Motor neuron (in vitro differentiated cells): ENCODE measurements around the gene ADAMTS9. TPM values are rescaled to one million over a fixed set of nuclear protein-coding genes. Genes with fewer than 3 reads are reported as not detected.

Experiments
- ATAC-seq, 8 experiments: fragments of 200-7000 bp; cut with Tn5 transposase; replicated peaks in 6 of 8; 2 replicates each; pipeline ENCODE4 v1.8.0; 2021; ENCODE audit warnings: mild to moderate bottlenecking in 8 of 8, moderate library complexity in 8 of 8
- H3K27ac ChIP-seq, 2 donors: fragments of 250-450 bp; sonication (Bioruptor Pico); 2 replicates each; pipeline ENCODE4 v1.9.0; 2021; ENCODE audit warnings: antibody characterized with exemption in 2 of 2, mild to moderate bottlenecking in 2 of 2, moderate library complexity in 1 of 2
- H3K4me1 ChIP-seq, 2 donors: fragments of 250-450 bp; sonication (Bioruptor Pico); replicated peaks in 1 of 2; 2 replicates each; pipeline ENCODE4 v1.6.1; 2021; ENCODE audit warnings: antibody characterized with exemption in 2 of 2, mild to moderate bottlenecking in 2 of 2, moderate library complexity in 1 of 2
- H3K4me3 ChIP-seq, 5 donors: fragments of 250-450 bp; sonication (Bioruptor Pico); 2 replicates each; pipeline ENCODE4 v1.9.0; 2021; ENCODE audit warnings: antibody characterized with exemption in 5 of 5, mild to moderate bottlenecking in 5 of 5, moderate library complexity in 4 of 5
- WGBS, 10 experiments: fragments of 450-650 bp; shearing (Covaris generic); methylation state at CpG; one replicate each; pipeline ENCODE4 v1.0.0; 2022; 5-methylcytosine and 5-hydroxymethylcytosine counted together
- in situ Hi-C, 9 experiments: fragments of 400-800 bp; cut with MboI; loops; one replicate each; pipeline ENCODE4 v1.15.0; 2021; ENCODE audit warnings: low sequenced_read_pairs in 9 of 9, low pct_unique_long_range_greater_than_20kb in 2 of 9; ENCODE audit not compliant: unreplicated experiment in 9 of 9
- total RNA-seq, 8 experiments: library from RNA; unstranded; fragments of 300-600 nt; gene quantifications; 2 replicates each; pipeline versions ENCODE4 v1.2.3 to v1.2.4, GENCODE V29; 2022

Gene ADAMTS9
- total RNA-seq, 8 experiments from 2014 or later, result 7.6 to 70.6 (median 10.7) TPM

DNA sequence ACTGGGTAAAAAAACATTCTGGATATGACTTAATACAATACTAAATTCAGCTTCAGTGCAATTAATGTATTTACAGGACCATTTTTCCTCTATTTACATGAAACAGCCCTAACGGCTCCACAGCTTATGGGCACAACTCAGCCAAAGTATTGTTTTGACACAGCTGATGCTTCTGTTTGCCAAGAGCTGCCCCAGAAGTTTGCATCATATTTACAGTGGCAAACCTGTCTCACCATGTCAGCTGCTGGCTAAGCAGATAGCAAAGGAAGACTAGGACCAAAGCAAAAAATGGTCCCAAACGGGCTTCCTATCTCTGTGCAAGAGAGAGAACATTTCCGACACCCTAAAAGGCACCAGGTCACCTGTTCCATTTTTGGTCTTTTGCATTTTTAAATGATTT lies 94.5 kb downstream of the ADAMTS9 start:
- 75 to 100% (median 100%) methylated on average over 1 to 3 of the region's 3 CpGs; no CpG with 5 or more reads in 5 of the 10 experiments for WGBS, 10 experiments
- H3K4me3 ChIP-seq, result no peak overlapping the region
- in situ Hi-C loops, result no loop called here
- H3K4me1 ChIP-seq, result peaks cover 8 to 17% of the 10 kb centered on the region in 2 donors
- ATAC-seq, result no peak
- H3K27ac ChIP-seq, result no peak overlapping the region

DNA sequence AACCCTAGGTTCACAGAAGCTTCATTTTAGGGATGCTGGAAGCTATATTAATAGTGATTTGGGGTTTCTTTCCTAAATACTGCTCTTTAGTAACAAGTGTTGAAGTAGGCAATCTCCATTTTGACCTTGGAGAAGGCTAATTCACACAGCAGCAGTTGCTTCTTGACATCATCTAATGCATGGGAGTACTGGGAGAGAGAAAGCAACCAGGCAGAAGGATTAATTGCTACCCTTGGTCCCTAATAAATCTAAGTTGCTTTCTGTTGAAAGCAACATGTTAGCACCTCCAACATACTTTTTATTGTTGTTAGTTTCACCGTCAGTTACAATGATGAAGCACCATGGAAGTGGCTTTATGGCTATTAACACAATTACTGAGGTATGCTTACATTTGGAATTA lies 96.2 kb downstream of the ADAMTS9 start:
- H3K27ac ChIP-seq, result no peak overlapping the region
- peak in 5 of 8 experiments; percentile 46 to 79 (median 63) for ATAC-seq
- in situ Hi-C loops, result no loop called here
- H3K4me3 ChIP-seq, result no peak overlapping the region
- 17 to 100% (median 79%) methylated on average over 1 of the region's 1 CpG; no CpG with 5 or more reads in 4 of the 10 experiments for WGBS, 10 experiments
- peaks cover 13 to 17% of the 10 kb centered on the region in 2 donors for H3K4me1 ChIP-seq

DNA sequence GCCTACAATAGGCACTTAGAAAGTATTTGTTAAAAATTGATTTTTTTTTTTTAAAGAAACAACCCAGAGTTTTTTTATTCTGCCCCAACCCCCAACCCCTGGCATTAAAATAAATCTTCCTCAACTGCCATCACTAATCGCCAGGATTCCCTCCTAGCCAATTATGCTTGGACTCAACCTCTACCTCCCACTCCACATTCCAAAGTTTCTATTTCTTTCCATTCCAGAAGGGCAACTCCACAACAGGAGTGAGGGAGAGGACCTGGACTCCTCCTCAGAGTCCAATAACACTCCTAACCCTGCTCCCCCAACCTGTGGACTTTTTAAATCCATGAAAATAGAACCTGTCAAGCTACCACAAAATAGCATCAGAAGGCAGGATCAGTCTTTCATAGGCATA lies 99.4 kb downstream of the ADAMTS9 start:
- Histone ChIP-seq H3K4me1 (peaks cover 13 to 17% of the 10 kb centered on the region in 2 donors), H3K27ac (no peak overlapping the region), H3K4me3 (no peak overlapping the region)
- in situ Hi-C loops, result no loop called here
- 25 to 100% (median 67%) methylated on average over 1 of the region's 1 CpG; no CpG with 5 or more reads in 2 of the 10 experiments for WGBS, 10 experiments
- ATAC-seq, result no peak

- no peak overlapping the region for H3K4me3 ChIP-seq
- H3K27ac ChIP-seq, result no peak overlapping the region
Observed at GRCh38 chr3:64586952-64587351, 100.8 kb downstream of the ADAMTS9 start.

DNA sequence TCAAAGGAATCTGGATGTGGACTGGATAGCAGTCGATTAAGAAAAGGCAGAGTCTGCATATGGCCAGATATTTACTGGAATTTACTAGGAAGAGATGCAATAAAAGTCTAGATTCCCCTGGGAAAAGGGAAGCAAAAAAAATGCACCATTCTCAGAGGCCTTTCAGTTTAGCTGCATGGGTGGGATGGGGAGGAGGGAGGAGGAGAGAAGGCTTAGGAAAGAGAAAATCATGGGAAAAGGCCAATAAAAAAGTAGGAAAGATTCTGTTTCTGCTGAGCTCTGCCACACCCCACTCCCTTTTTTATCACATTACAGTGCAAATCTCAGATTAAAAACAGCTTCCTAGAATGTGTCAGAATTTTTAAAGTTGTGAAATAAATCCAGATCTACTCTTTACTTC lies 103.6 kb downstream of the ADAMTS9 start:
- in situ Hi-C loops, result no loop called here
- 0 to 100% (median 71%) methylated on average over 1 of the region's 1 CpG for WGBS, 10 experiments
- H3K27ac ChIP-seq, result no peak overlapping the region
- no peak overlapping the region for H3K4me3 ChIP-seq
- H3K4me1 ChIP-seq, result peaks cover 0 to 5% of the 10 kb centered on the region in 2 donors
- peak in 2 of 8 experiments; percentile 11 to 59 for ATAC-seq

More at GRCh38 chr3:64586952-64587351, 100.8 kb downstream of the ADAMTS9 start:
- WGBS, 10 experiments, result 0 to 35% (median 26%) methylated on average over 1 to 4 of the region's 4 CpGs
- no peak for ATAC-seq
- H3K4me1 ChIP-seq, result peaks cover 12 to 13% of the 10 kb centered on the region in 2 donors
- in situ Hi-C loops, result no loop called here

DNA sequence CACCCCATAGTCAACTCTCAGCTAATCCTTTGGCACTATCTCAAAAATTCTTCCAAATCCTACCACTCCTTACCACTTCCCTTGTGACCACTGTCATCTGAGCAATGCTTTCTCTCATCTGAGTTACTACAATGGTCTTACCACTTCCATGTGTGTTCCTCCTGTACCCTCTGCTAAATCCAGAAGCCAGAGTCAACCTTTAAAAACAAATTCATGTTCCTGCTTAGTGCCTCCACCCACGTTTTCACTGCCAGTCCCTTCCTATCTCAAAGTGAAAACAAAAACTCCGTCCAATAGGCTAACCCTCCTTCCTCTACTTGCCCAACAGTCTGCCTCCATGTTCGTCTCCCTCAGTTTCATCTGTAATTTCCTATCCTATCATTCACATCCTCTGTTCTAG lies 109.0 kb downstream of the ADAMTS9 start:
- Histone ChIP-seq H3K4me1 (peaks cover 0 to 12% of the 10 kb centered on the region in 2 donors), H3K27ac (no peak overlapping the region), H3K4me3 (no peak overlapping the region)
- WGBS, 10 experiments, result 47 to 100% (median 97%) methylated on average over 1 to 3 of the region's 3 CpGs; no CpG with 5 or more reads in 1 of the 10 experiments
- in situ Hi-C loops, result no loop called here
- peak in 3 of 8 experiments; percentile 35 to 41 (median 40) for ATAC-seq

- Histone ChIP-seq H3K4me1 (peaks cover 0 to 12% of the 10 kb centered on the region in 2 donors), H3K27ac (no peak overlapping the region), H3K4me3 (no peak overlapping the region)
- ATAC-seq, result peak in 6 of 8 experiments; percentile 18 to 90 (median 74)
- WGBS, 10 experiments, result 14 to 82% (median 58%) methylated on average over 1 to 6 of the region's 7 CpGs; no CpG with 5 or more reads in 1 of the 10 experiments
- in situ Hi-C loops, result no loop called here
Observed at GRCh38 chr3:64578062-64578770, 109.6 kb downstream of the ADAMTS9 start.

DNA sequence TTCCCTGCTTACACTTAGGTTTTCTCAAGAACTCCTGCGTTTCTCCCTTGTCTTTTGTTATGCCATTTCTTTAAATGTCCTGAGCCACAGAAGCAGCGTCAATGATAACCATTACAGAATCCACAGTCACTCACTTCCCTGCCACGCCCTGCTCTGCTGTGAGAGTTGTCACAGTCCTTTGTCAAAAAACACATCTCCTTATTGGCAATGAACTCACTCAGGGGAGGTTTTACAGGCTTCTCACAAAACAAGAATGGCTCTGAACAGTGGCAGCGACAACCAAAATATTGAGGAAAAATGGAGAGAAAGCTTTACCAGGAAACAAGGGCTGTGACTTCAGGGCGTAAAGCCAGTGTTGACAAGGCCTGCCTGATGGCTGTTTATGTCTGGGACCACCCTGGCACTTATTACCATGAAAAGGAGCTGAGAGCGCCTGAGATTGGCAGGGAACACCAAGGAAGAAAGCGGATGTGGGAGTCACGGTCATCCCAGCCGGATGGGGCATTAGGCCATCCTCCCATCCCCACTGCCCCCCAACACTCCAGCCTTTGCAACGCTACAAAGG lies 111.5 kb downstream of the ADAMTS9 start:
- Histone ChIP-seq H3K4me1 (peaks cover 0 to 12% of the 10 kb centered on the region in 2 donors), H3K4me3 (no peak overlapping the region), H3K27ac (no peak overlapping the region)
- in situ Hi-C loops, result no loop called here
- WGBS, 10 experiments, result 52 to 91% (median 74%) methylated on average over 2 to 7 of the region's 10 CpGs; no CpG with 5 or more reads in 2 of the 10 experiments
- no peak for ATAC-seq

GRCh38 chr3:64575211-64575844 lies 112.5 kb downstream of the ADAMTS9 start:
- Histone ChIP-seq H3K4me3 (no peak overlapping the region), H3K4me1 (peaks cover 0 to 12% of the 10 kb centered on the region in 2 donors), H3K27ac (no peak overlapping the region)
- 77 to 80% methylated on average over 1 to 2 of the region's 2 CpGs; no CpG with 5 or more reads in 8 of the 10 experiments for WGBS, 10 experiments
- in situ Hi-C loops, result no loop called here
- peak in 2 of 8 experiments; percentile 4 to 57 for ATAC-seq

- no peak overlapping the region for H3K27ac ChIP-seq
- in situ Hi-C loops, result no loop called here
- no peak for ATAC-seq
- H3K4me3 ChIP-seq, result no peak overlapping the region
- peaks cover 0 to 12% of the 10 kb centered on the region in 2 donors for H3K4me1 ChIP-seq
- WGBS, 10 experiments, result 80 to 100% (median 94%) methylated on average over 1 to 2 of the region's 2 CpGs; no CpG with 5 or more reads in 3 of the 10 experiments
Observed at GRCh38 chr3:64574194-64574593, 113.6 kb downstream of the ADAMTS9 start.

GRCh38 chr3:64571982-64572381 lies 115.8 kb downstream of the ADAMTS9 start:
- ATAC-seq, result no peak
- H3K27ac ChIP-seq, result no peak overlapping the region
- H3K4me3 ChIP-seq, result no peak overlapping the region
- WGBS, 10 experiments, result 71 to 100% (median 100%) methylated on average over 1 of the region's 1 CpG; no CpG with 5 or more reads in 2 of the 10 experiments
- H3K4me1 ChIP-seq, result peaks cover 0 to 6% of the 10 kb centered on the region in 2 donors
- in situ Hi-C loops, result no loop called here

DNA sequence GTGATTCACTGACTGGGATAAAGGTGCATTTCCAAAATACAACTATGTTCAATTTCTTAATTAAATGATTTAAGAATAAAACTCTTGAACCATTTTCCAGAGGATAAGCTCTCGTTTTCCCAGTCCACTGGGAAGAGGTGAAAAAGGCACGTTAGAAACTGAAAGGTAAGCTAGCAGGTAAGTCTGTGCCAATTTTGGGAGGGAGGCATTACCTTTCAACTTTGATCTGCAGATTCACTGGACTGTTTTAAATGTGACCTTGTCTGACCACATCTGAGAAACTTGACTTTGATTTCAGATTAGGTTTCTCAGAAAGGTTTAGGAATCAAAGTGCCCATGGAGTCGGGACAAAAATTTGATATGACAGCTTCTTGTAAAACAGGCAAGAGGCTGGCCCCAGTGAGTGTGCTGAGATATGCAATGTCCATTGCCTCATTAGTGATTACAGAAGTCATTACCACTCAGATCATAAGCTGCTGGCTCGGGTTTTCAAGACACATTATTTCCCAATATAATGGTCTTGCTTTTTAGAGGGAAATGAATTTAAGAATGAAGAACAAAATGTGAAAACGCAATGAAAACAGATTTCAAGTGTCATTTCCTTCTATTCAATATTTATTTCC lies 118.8 kb downstream of the ADAMTS9 start:
- ATAC-seq, result no peak
- Histone ChIP-seq H3K27ac (no peak overlapping the region), H3K4me1 (peaks cover under 1 to 14% of the 10 kb centered on the region in 2 donors), H3K4me3 (no peak overlapping the region)
- WGBS, 10 experiments, result 29 to 100% (median 80%) methylated on average over 1 to 5 of the region's 5 CpGs; no CpG with 5 or more reads in 1 of the 10 experiments
- in situ Hi-C loops, result no loop called here

- Histone ChIP-seq H3K4me1 (peaks cover 10 to 27% of the 10 kb centered on the region in 2 donors), H3K4me3 (no peak overlapping the region), H3K27ac (no peak overlapping the region)
- WGBS, 10 experiments, result 39 to 86% (median 72%) methylated on average over 1 to 3 of the region's 3 CpGs
- ATAC-seq, result peak in 5 of 8 experiments; percentile 34 to 87 (median 82)
- in situ Hi-C loops, result no loop called here
Observed at GRCh38 chr3:64566859-64567258, 120.9 kb downstream of the ADAMTS9 start.
